Stimulated activated CD8-positive, alpha-beta memory T cell treated with anti-CD3 and anti-CD28 coated beads, Interleukin-7, amount 100 ng/mL, for 4 hours (primary cell): ENCODE data around the gene ABCF2.

Experiments used
- DNase-seq, 2 donors: peaks; one replicate each; pipeline ENCODE4 v3.0.0-alpha.2; 2020; ENCODE audit warnings: low read depth in 2 of 2

The ABCF2 gene

DNA sequence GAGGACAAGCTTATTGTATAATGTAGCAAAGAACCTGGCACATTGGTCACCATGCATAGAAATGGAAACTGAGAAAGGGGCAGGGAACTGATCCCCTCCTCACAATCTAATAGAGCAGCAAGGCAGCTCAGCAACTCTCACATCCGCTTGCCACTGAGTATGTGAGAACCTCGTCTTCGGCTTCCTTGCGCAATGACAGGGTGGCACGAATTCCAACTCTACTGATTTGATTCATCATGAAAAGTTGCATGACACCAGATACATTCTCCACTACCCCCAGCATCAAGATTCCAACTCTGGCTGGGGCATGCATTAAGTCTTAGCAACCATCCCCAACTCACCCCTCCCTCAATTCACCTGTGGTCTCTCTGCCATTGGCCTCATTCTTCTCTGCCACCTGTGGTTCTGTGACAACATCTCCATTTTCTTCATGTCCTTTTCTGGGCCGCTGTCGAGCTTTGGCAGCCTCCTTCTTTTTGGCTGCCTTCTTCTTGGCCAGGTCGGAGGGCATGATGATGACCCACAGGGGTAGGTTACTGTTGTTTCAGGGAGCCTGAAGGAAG is 976 bp downstream of the ABCF2 start:
- DNase-seq, result no peak

DNA sequence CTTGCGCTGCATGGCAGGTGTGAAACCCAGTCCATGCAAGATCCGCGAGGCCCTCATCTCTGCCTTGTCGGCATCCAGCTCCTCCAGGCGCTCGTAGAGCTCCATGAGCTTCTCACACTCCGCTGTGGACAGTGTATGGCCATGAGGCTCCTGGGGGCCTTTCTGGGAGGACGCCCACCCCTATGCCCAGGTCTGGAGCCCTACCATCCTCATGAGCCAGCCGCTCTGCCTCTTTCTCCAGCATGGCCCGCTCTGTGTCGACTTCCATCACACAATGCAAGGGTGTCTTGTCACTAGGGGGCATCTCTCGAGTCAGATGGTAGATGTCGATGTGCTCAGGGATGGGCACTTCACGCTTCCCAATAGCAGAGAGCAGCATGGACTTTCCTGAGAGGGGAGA is 3.3 kb downstream of the ABCF2 start:
- DNase-seq, result no peak

DNA sequence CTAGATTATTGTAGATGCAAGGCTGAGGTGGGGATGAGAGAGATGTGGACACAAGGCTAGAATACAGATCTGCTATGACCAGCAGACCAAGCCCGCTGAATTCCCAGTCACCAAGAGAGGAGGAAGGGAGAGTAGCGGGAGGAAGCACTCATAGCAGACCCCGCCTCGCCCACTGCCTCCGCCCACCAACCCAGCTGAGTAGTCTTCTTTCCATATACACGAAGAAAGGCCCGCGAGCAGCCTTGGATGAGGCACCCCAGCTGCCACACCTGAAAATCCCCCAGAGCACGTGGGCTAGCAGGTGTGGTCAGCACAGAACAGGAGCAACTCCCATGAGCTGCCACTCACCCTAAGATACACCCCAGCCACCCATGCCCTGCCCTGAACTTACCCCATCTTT is 8.8 kb downstream of the ABCF2 start:
- DNase-seq, result no peak

DNA sequence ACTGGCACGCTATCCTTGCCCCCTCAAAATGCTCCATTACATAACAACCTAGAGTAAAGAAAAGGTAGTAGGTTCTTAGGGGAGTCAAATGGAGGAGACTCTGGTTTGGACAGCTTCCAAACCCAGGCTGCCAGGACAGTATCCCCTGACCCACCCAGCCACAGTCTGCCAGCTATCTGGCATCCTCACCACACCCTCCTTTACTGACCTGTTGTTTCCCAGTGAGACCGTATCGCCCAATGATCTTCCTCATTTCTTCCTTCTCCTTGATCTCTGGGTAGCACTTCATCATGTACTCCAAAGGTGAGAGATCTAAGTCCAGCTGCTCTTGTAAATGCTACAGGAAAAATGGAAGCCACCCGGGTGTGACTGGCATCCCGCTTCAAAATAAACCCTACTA is 11.6 kb downstream of the ABCF2 start:
- no peak for DNase-seq

- DNase-seq, result no peak
These were observed 13.2 kb downstream of the ABCF2 start for GRCh38 chr7:151213826-151214225.

- DNase-seq, result no peak
These were observed 14.4 kb downstream of the ABCF2 start for GRCh38 chr7:151212626-151213025.

GRCh38 chr7:151211155-151211772 is 15.7 kb downstream of the ABCF2 start:
- no peak for DNase-seq

DNA sequence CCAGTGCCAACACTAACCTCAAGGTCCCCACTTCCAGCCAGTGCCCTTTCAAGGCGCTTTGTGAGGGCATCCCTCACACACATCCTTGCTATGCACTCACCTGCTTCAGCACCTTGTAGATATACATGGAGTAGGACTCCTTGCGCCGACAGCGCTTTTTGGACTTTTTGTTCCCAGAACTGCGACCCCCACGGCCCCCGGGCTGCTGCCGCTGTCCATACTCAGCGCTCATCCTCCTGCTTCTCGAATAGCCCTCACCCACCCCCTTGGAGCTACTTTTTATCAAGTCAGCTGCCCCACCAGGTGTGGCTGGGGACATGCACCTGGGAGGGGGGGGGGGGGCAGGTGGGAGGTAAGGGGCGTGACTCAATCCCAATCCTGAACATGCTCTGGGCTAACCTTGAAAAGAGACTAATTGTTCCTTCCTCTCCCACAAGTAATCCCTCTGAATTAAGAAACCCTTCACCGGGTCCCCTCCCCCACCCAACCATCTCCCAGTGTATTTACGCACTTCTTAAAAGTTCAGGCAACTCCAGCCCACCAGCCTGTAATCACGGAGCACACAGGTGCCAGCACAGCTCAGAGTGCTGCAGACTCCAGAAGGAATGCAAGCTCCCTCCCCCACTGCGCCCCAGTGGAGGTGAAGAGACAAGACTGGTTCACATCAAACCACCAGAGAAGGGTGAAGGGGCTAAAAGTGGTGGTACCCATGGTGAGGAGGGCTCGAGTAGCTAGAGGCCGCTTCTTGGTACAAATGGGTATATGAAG is 16.7 kb downstream of the ABCF2 start, which contains the start of gene H2BK1:
H2BK1 (minus strand) TSS at position 402 of the 768 bp plus-strand sequence; CDS start at position 232, 170 bp downstream.
- no peak for DNase-seq

- DNase-seq, result no peak
These were observed 17.4 kb downstream of the ABCF2 start for GRCh38 chr7:151209588-151209987.

DNA sequence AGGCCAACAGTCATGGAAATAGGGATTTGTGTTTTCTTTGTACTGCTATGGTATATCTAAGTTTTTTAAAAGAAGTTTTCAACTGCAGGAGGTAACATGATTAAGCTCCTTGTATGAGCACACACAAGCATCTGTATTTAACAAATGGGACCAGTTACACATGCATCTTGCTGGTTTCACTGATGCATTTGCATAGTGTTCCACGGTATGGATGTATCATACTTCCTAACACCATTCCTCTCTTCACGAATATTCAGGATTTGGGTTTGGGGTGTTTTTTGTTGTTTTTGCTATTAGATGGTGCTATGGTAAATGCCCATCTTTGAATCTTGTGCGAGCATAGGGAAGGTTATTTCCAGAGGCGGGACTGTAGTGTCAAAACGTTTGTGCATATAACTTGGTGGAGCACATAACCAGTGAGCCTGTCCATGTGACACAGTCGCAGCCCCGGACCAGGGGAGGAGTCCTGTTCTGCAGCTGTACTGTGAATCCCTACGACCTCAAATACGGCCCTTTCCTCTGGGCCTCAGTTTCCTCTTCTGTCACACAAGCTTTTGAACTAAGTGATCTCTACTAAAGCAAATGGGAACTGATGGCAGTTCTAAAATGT is 18.6 kb downstream of the ABCF2 start:
- no peak for DNase-seq

DNA sequence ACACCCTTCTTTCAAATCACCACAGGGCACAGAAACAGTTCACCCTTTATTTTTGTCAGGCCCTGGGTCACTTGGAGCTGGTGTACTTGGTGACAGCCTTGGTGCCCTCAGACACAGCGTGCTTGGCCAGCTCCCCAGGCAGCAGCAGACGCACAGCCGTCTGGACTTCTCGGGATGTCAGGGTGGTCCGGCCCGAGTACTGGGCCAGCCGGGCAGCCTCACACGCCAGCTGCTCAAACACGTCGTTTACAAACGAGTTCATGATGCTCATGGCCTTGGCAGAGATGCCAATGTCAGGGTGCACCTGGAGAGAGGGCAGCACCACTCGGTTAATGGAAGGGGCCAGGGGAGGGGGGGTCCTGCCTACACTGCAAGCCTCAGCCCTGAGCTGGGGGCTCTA is 19.2 kb downstream of the ABCF2 start:
- DNase-seq, result no peak

GRCh38 chr7:151207315-151207714 is 19.7 kb downstream of the ABCF2 start:
- DNase-seq, result no peak

- no peak for DNase-seq
These were observed 20.1 kb downstream of the ABCF2 start for GRCh38 chr7:151206914-151207313.

DNA sequence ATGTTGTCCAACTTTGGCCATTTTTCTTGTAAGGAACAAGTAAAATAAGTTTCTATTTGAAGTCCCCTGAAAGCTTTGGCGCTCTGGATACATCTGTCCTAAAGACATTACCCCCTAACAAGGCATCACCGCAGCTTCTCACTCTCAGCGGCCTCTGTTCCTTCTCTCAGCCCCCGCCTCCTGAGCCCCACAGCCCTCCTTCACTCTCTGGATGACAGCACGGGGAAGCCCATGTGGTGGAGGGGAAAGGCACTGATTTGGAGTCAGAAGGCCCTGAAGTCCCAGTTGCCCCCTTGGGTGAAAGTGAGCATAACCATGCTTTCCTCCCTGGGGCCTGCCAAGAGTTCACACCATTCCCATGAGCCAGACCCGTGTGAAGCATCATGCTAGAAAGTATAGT is 21.3 kb downstream of the ABCF2 start:
- no peak for DNase-seq

GRCh38 chr7:151204383-151205032 is 22.5 kb downstream of the ABCF2 start:
- DNase-seq, result no peak

- DNase-seq, result no peak
These were observed 24.2 kb downstream of the ABCF2 start for GRCh38 chr7:151202836-151203235.

GRCh38 chr7:151201751-151202150 is 25.3 kb downstream of the ABCF2 start:
- DNase-seq, result no peak

DNA sequence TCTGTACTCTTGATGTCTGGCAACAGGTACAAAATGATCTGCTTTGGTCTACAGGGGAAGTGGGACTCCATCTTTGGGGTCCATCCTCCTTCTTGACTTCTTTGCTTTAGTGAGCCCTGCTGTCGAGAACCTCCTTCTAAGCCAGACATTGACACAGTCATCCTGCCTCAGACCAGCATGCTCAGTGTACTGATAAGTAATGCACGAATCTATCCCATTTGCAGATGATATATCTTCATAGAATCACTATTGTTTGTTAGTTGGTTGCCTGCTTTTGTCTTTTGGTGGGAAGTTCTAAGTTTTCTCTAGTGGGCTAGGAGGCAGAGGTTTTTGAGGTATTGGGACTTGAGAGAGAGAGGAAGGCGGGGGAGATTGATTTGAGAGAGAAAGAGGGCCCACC is 25.7 kb downstream of the ABCF2 start:
- no peak for DNase-seq

- no peak for DNase-seq
These were observed 27.8 kb downstream of the ABCF2 start for GRCh38 chr7:151198945-151199848.

- no peak for DNase-seq
These were observed 29.1 kb downstream of the ABCF2 start for GRCh38 chr7:151197932-151198331.
